Heart left ventricle (tissue), 16 donors: Measurements from ENCODE around the gene CEP112. TPM values are rescaled to one million over a fixed set of nuclear protein-coding genes. Genes with fewer than 3 reads are reported as not detected.

Experiments
- ATAC-seq, 4 donors: fragments of 200-7000 bp; cut with Tn5 transposase; one replicate each; pipeline ENCODE4 v1.9.1; 2020 to 2022; ENCODE audit warnings: moderate library complexity in 4 of 4, mild to moderate bottlenecking in 3 of 4, moderate number of reproducible peaks in 1 of 4
- DNase-seq, 5 donors: peaks; one replicate each; pipeline ENCODE4 v3.0.0-alpha.2; 2020
- H3K27ac ChIP-seq, 12 donors: fragments of 200-600 bp; sonication (generic) in 4 of 12; one replicate each; pipeline versions ENCODE4 v1.5.0 to v1.8.0; 2016 to 2022; ENCODE audit warnings: mild to moderate bottlenecking in 2 of 12
- H3K27me3 ChIP-seq, 9 donors: fragments of 200-600 bp; sonication (generic) in 2 of 9; one replicate each; pipeline versions ENCODE4 v1.5.1 to v1.8.0; 2016 to 2022; ENCODE audit warnings: mild to moderate bottlenecking in 3 of 9
- H3K36me3 ChIP-seq, 9 donors: fragments of 200-600 bp; sonication (generic) in 2 of 9; one replicate each; pipeline versions ENCODE4 v1.5.0 to v1.8.0; 2018 to 2022; ENCODE audit warnings: mild to moderate bottlenecking in 2 of 9
- H3K4me1 ChIP-seq, 12 donors: fragments of 200-600 bp; sonication (generic) in 4 of 12; one replicate each; pipeline versions ENCODE4 v1.5.0 to v1.8.0; 2016 to 2022; ENCODE audit warnings: mild to moderate bottlenecking in 3 of 12
- H3K4me3 ChIP-seq, 12 donors: fragments of 200-600 bp; sonication (generic) in 4 of 12; one replicate each; pipeline versions ENCODE4 v1.5.0 to v1.8.0; 2017 to 2022; ENCODE audit warnings: mild to moderate bottlenecking in 9 of 12, moderate library complexity in 4 of 12
- H3K9me3 ChIP-seq, 12 donors: fragments of 200-600 bp; sonication (generic) in 4 of 12; one replicate each; pipeline versions ENCODE4 v1.5.0 to v1.8.0; 2016 to 2022; ENCODE audit warnings: mild to moderate bottlenecking in 1 of 12
- CTCF ChIP-seq, 12 donors: fragments of 200-600 bp; sonication (generic) in 4 of 12; IDR thresholded peaks; one replicate each; pipeline versions ENCODE4 v1.5.0 to v1.8.0; 2018 to 2022; ENCODE audit warnings: antibody characterized with exemption in 12 of 12, mild to moderate bottlenecking in 5 of 12
- POLR2A ChIP-seq, 2 donors: fragments of 450-650 bp; IDR thresholded peaks; one replicate each; pipeline ENCODE4 v1.6.1; 2017; ENCODE audit warnings: antibody characterized with exemption in 2 of 2, mild to moderate bottlenecking in 2 of 2, moderate library complexity in 2 of 2
- WGBS, 4 donors: extraction: QIAGEN DNeasy Blood & Tissue Kit in 2 of 4; methylation state at CpG; one replicate each; pipeline versions ENCODE4 v1.1.5 to v1.1.7; 2013 to 2018; 5-methylcytosine and 5-hydroxymethylcytosine counted together
- intact Hi-C, 10 donors: fragments of 100-400 bp; cut with DNase I; formaldehyde crosslinking; loops; one replicate each; pipeline versions ENCODE4 v1.11.1 to v1.14.2; 2022
- polyA plus RNA-seq, 2 donors: library from polyadenylated mRNA; stranded (reverse); fragments of 200-250 nt; gene quantifications; one replicate each; pipeline ENCODE4 v1.2.3, GENCODE V29; 2013
- total RNA-seq, 9 donors: library from RNA; depleted of rRNA in 2 of 9; stranded (reverse); fragments of >200 nt in 2 of 9; fragmentation: NEBNext Ultra II Directional in 3 of 9; extraction: Animal tissue kit (Norgen Biotek cat#: 25700) in 3 of 9; gene quantifications; one replicate each; pipeline versions ENCODE4 v1.1.0 to v1.2.4, GENCODE V29; 2016 to 2023
- donor health status: ischemic (EF 13 %, LVEDD 7.1; RV severe dilation, severe dysfunction).
- donor health status: healthy with polysubstance abuse.
- donor health status: DM: no; HTN: yes; CAD: no.
- donor health status: DM: no; HTN: no; CAD: no.
- donor health status: ischemic (EF 25% LVEDD 6.9; RV normal size, moderate dysfunction).
- donor health status: ischemic (EF 25% LVEDD 5.7; RV mildly dilated, moderate dysfunction).
- donor health status: healthy.
- donor health status: DM: yes; HTN: yes; CAD: no.
- donor health status: ischemic (EF 35%, LVEDD 5.7; RV mildly dilated, moderate dysfunction).
- donor health status: nonischemic (EF 11% LVEDD 7.7; RV severe dilation, severe dysfunction).
- donor health status: DM: yes; HTN: yes; CAD: no.
- donor health status: PGD.
- donor health status: ischemic (EF 29% LVEDD 5.4; RV normal size, mild dysfunction).
- donor health status: nonischemic (EF 23%, LVEDD 6.1; RV moderate dilation, normal function).

CEP112 gene
- total and polyA plus RNA-seq, 11 donors, result 5.5 to 28.3 (median 14.3) TPM

GRCh38 chr17:66032082-66032712 lies 159.7 kb downstream of the CEP112 start:
- no peaks in the 10 kb centered on the region for H3K4me1 ChIP-seq
- no peaks in the 10 kb centered on the region for H3K9me3 ChIP-seq
- TF ChIP-seq POLR2A (IDR thresholded peaks at IDR 0.05) (no peak), CTCF (IDR thresholded peaks at IDR 0.05) (no peak)
- DNase-seq (no peak), ATAC-seq (no peak)
- H3K4me3 ChIP-seq, result no peak overlapping the region
- intact Hi-C loops, result no loop called here
- H3K27me3 ChIP-seq, result no peaks in the 10 kb centered on the region
- peaks cover 0 to 23% (median under 1%) of the 10 kb centered on the region in 9 donors for H3K36me3 ChIP-seq
- 92 to 98% (median 93%) methylated on average over 2 of the region's 2 CpGs for WGBS, 4 donors
- no peak overlapping the region for H3K27ac ChIP-seq

DNA sequence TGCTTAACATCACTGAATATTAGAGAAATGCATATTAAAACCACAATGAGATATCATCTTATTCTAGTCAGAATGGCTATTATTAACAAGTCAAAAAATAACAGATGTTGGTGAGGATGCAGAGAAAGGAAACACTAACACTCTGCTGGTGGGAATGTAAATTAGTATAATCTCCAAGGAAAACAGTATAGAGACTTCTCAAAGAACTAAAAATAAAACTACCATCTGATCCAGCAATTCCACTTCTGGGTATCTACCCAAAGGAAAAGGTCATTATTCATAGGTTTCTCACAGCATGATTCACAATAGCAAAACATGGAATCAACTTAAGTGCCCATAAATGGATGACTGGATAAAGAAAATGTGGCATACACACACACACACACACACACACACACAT lies 166.4 kb downstream of the CEP112 start:
- Histone ChIP-seq H3K36me3 (peaks cover 0 to 36% (median 6%) of the 10 kb centered on the region in 9 donors), H3K27ac (no peak overlapping the region), H3K4me1 (no peaks in the 10 kb centered on the region), H3K27me3 (no peaks in the 10 kb centered on the region), H3K9me3 (peaks cover 0 to 31% (median 20%) of the 10 kb centered on the region in 12 donors), H3K4me3 (no peak overlapping the region)
- DNase-seq (no peak), ATAC-seq (no peak)
- TF ChIP-seq POLR2A (IDR thresholded peaks at IDR 0.05), result no peak
- no peak for TF ChIP-seq CTCF (IDR thresholded peaks at IDR 0.05)
- intact Hi-C loops, result no loop called here

GRCh38 chr17:66021757-66022156 lies 170.2 kb downstream of the CEP112 start:
- DNase-seq (no peak), ATAC-seq (no peak)
- H3K27ac ChIP-seq, result no peak overlapping the region
- 58 to 67% (median 66%) methylated on average over 3 of the region's 3 CpGs for WGBS, 4 donors
- no peak overlapping the region for H3K4me3 ChIP-seq
- no peaks in the 10 kb centered on the region for H3K27me3 ChIP-seq
- intact Hi-C loops, result no loop called here
- peaks cover 0 to 31% (median 20%) of the 10 kb centered on the region in 12 donors for H3K9me3 ChIP-seq
- no peak for TF ChIP-seq CTCF (IDR thresholded peaks at IDR 0.05)
- no peak for TF ChIP-seq POLR2A (IDR thresholded peaks at IDR 0.05)
- no peaks in the 10 kb centered on the region for H3K4me1 ChIP-seq
- peaks cover 0 to 16% (median 3%) of the 10 kb centered on the region in 9 donors for H3K36me3 ChIP-seq

DNA sequence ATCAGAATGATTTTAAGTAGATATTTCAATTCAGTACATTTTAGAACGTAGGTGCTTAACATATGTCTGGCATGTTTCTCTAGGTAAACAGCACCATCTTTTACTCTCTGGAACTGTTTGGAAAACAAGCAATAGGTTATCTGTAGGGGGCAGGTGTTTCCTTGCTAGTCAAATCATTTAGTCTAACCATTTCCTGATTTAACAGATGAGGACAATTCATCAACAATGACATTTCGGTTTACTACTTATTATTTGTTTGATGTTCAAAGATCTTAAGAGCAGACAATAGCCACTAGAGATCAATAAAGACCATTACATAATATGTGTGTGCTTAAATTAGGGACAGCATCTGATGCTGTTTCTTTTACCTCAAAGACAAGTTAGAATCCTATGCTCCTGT lies 173.1 kb downstream of the CEP112 start:
- intact Hi-C loops, result no loop called here
- no peak overlapping the region for H3K27ac ChIP-seq
- H3K36me3 ChIP-seq, result peaks cover 0 to 7% (median 0%) of the 10 kb centered on the region in 9 donors
- no peak overlapping the region for H3K4me3 ChIP-seq
- ATAC-seq (no peak), DNase-seq (no peak)
- H3K4me1 ChIP-seq, result no peaks in the 10 kb centered on the region
- WGBS, 4 donors, result 30 to 62% (median 42%) methylated on average over 2 of the region's 2 CpGs
- H3K27me3 ChIP-seq, result no peaks in the 10 kb centered on the region
- TF ChIP-seq POLR2A (IDR thresholded peaks at IDR 0.05), result no peak
- TF ChIP-seq CTCF (IDR thresholded peaks at IDR 0.05), result no peak
- H3K9me3 ChIP-seq, result peaks cover 0 to 20% (median 9%) of the 10 kb centered on the region in 12 donors
